HepG2 (cell line): ENCODE measurements around the gene ATG16L2. TPM values are rescaled to one million over a fixed set of nuclear protein-coding genes. Genes with fewer than 3 reads are reported as not detected.

Experiments used
- ATAC-seq: fragments of 200-7000 bp; cut with Tn5 transposase; 3 replicates; pipeline ENCODE4 v1.9.1; 2020; ENCODE audit warnings: mild to moderate bottlenecking, moderate library complexity
- BruUV-seq: library from RNA; stranded (reverse); fragments of 400-500 nt; replicated peaks from 2 replicates; lab custom pipeline; 2021; lab: Mats Ljungman, UMichigan
- CTCF ChIA-PET: fragments of 300-600 bp; formaldehyde crosslinking; extraction: SDS; loops from one replicate; lab custom pipeline; 2021; ENCODE audit warnings: low total read pairs, inconsistent platforms, low intra/inter-chr PET ratio; lab: Yijun Ruan, JAX
- POLR2A ChIA-PET: fragments of 350-600 bp; sonication (Branson Sonifier 250); formaldehyde crosslinking; loops from one replicate; lab custom pipeline; 2020; ENCODE audit warnings: antibody characterized with exemption, inconsistent platforms; lab: Yijun Ruan, JAX
- DNase-seq: peaks from one replicate; pipeline ENCODE4 v3.0.0-alpha.2; 2015; ENCODE audit warnings: low spot score
- FAIRE-seq: peaks from 3 replicates; lab custom pipeline; 2011; peaks lifted over from hg19 to GRCh38; lab: Jason Lieb, UNC
- H2AFZ ChIP-seq: one replicate; pipeline ENCODE4 v1.6.1; 2011; ENCODE audit warnings: low read length, inconsistent platforms
- H3K27ac ChIP-seq: fragments of 300-600 bp; 3 replicates; pipeline ENCODE4 v1.8.0; 2011; ENCODE audit warnings: mixed run types, mild to moderate bottlenecking, mixed read lengths, low read length, inconsistent platforms; ENCODE audit not compliant: insufficient read depth; ENCODE audit errors: extremely low read length
- H3K27me3 ChIP-seq, 2 experiments: fragments of 200-600 bp in 1 of 2; 2 replicates in 1 of 2; 3 replicates in 1 of 2; pipeline versions ENCODE4 v1.6.0 to v1.8.0; 2011; ENCODE audit warnings: low read length in 2 of 2, mild to moderate bottlenecking in 2 of 2, moderate library complexity in 2 of 2, inconsistent platforms in 1 of 2; ENCODE audit not compliant: insufficient read depth in 2 of 2, control insufficient read depth in 1 of 2
- H3K36me3 ChIP-seq, 2 experiments: fragments of 200-600 bp in 1 of 2; replicated peaks in 1 of 2; 2 replicates in 1 of 2; 3 replicates in 1 of 2; pipeline versions ENCODE4 v1.5.1 to v1.8.0; 2011; ENCODE audit warnings: low read length in 2 of 2, inconsistent platforms in 1 of 2; ENCODE audit not compliant: insufficient read depth in 2 of 2, control insufficient read depth in 1 of 2
- H3K4me1 ChIP-seq: 2 replicates; pipeline ENCODE4 v1.5.1; 2012; ENCODE audit warnings: low read length, inconsistent platforms; ENCODE audit not compliant: insufficient read depth
- H3K4me2 ChIP-seq: 2 replicates; pipeline ENCODE4 v1.6.0; 2011; ENCODE audit warnings: low read depth, low read length, inconsistent platforms
- H3K4me3 ChIP-seq, 3 experiments: fragments of 200-600 bp in 1 of 3; sonication (generic), shearing (Covaris generic) in 1 of 3; replicated peaks in 1 of 3; 2 replicates each; pipeline ENCODE4 v1.5.1; 2011 to 2016; ENCODE audit warnings: low read length in 3 of 3, inconsistent platforms in 2 of 3, low read depth in 2 of 3, mild to moderate bottlenecking in 2 of 3, control low read depth in 1 of 3, mixed read lengths in 1 of 3; ENCODE audit not compliant: insufficient read depth in 1 of 3
- H3K79me2 ChIP-seq: one replicate; pipeline ENCODE4 v1.6.1; 2011; ENCODE audit warnings: low read length, inconsistent platforms; ENCODE audit not compliant: insufficient read depth
- H3K9ac ChIP-seq: 2 replicates; pipeline ENCODE4 v1.6.0; 2011; ENCODE audit warnings: mild to moderate bottlenecking, low read depth, low read length, inconsistent platforms; ENCODE audit not compliant: insufficient read depth
- H3K9me3 ChIP-seq: 2 replicates; pipeline ENCODE4 v1.5.1; 2012; ENCODE audit warnings: mild to moderate bottlenecking, low read length
- H4K20me1 ChIP-seq: 2 replicates; pipeline ENCODE4 v1.6.0; 2011; ENCODE audit warnings: inconsistent platforms, mild to moderate bottlenecking, low read length, moderate library complexity; ENCODE audit not compliant: insufficient read depth
- CHCHD3 ChIP-seq: sonication (generic); formaldehyde crosslinking; IDR thresholded peaks from 2 replicates; pipeline ENCODE4 v1.8.0; 2022; ENCODE audit warnings: mild to moderate bottlenecking, missing genetic modification reagents, moderate library complexity
- JARID2 ChIP-seq: sonication (generic); formaldehyde crosslinking; IDR thresholded peaks from 2 replicates; pipeline ENCODE4 v1.8.1; 2023; ENCODE audit warnings: missing genetic modification reagents, inconsistent platforms; ENCODE audit not compliant: insufficient replicate concordance
- KDM5A ChIP-seq: fragments of 200-600 bp; sonication (generic); IDR thresholded peaks from 2 replicates; pipeline ENCODE4 v1.7.0; 2018; ENCODE audit warnings: antibody characterized with exemption, mild to moderate bottlenecking, low read length, borderline replicate concordance
- ZMYM2 ChIP-seq: sonication (generic); formaldehyde crosslinking; IDR thresholded peaks from 2 replicates; pipeline ENCODE4 v1.8.0; 2022; ENCODE audit warnings: mild to moderate bottlenecking, missing genetic modification reagents
- ZNF256 ChIP-seq: sonication (generic); formaldehyde crosslinking; conservative IDR thresholded peaks from 2 replicates; pipeline ENCODE4 v1.4.0; 2020; ENCODE audit warnings: missing genetic modification reagents
- ZNF33B ChIP-seq: sonication (generic); formaldehyde crosslinking; IDR thresholded peaks from 2 replicates; pipeline ENCODE4 v1.5.1; 2020; ENCODE audit warnings: mild to moderate bottlenecking, missing genetic modification reagents
- ZNF552 ChIP-seq: sonication (generic); formaldehyde crosslinking; IDR thresholded peaks from 2 replicates; pipeline ENCODE4 v1.9.0; 2022; ENCODE audit warnings: missing genetic modification reagents, mild to moderate bottlenecking, borderline replicate concordance
- ZNF678 ChIP-seq: sonication (generic); formaldehyde crosslinking; IDR thresholded peaks from 2 replicates; pipeline ENCODE4 v1.4.0; 2020; ENCODE audit warnings: mild to moderate bottlenecking, missing genetic modification reagents
- WGBS: methylation state at CpG from one replicate; pipeline ENCODE4 v1.1.6; 2017; ENCODE audit warnings: low lambda C conversion rate; 5-methylcytosine and 5-hydroxymethylcytosine counted together
- in situ Hi-C: cut with HindIII; loops from 2 replicates; pipeline ENCODE4 v1.10.0; 2017; ENCODE audit warnings: low pct_unique_long_range_greater_than_20kb; ENCODE audit not compliant: extremely low pct_ligation_motif_present
- intact Hi-C: fragments of 100-400 bp; cut with micrococcal nuclease; formaldehyde crosslinking; loops from one replicate; pipeline ENCODE4 v1.10.0; 2022; ENCODE audit not compliant: unreplicated experiment
- polyA plus RNA-seq, 8 experiments: library from polyadenylated mRNA; depleted of rRNA in 3 of 8; stranded (reverse) in 7 of 8; unstranded in 1 of 8; fragments of >200 nt; fragmentation: Illumina TruSeq in 4 of 8; extraction: Trizol in 4 of 8; gene quantifications; 2 replicates each; pipeline versions ENCODE4 v1.2.1 to v1.2.3, GENCODE V29; 2011 to 2016; ENCODE audit warnings: low read depth in 4 of 8, missing spikeins in 1 of 8, mixed read lengths in 1 of 8; ENCODE audit not compliant: insufficient read depth in 1 of 8
- total RNA-seq, 5 experiments: library from RNA; depleted of rRNA; stranded (reverse); fragments of >200 nt; fragmentation: Illumina TruSeq; extraction: Trizol; gene quantifications; 2 replicates each; pipeline ENCODE4 v1.2.3, GENCODE V29; 2016; ENCODE audit warnings: low read depth in 1 of 5
- TF ChIP-seq, protein P1 (sequence below): sonication (generic); formaldehyde crosslinking; IDR thresholded peaks from 2 replicates; pipeline ENCODE4 v1.4.0; 2020; ENCODE audit warnings: missing genetic modification reagents

The ATG16L2 gene
- total and polyA plus RNA-seq, 2 of the 13 experiments (the other 11 are each of a cell fraction or from before 2014, with no cell fraction given): 6.2 to 14.8 TPM

GRCh38 chr11:72860010-72860409, 45.8 kb downstream of the ATG16L2 start (continued):
- no peak for TF ChIP-seq ZNF256 (CRISPR knock-in tag)

DNA sequence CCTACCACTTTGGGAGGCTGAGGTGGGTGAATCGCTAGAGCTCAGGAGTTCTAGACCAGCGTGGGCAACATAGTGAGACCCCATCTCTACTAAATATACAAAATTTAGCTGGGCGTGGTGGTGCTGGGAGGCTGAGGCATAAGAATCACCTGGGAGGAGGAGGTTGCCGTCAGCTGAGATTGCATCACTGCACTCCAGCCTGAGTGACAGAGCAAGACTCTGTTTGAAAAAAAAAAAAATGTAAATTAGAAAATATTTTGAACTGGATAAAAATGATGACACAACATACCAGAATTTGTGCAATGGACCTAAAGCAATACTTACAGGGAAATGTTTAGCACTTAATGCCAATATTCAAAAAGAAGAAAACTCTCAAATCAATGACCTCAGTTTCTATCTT, 46.4 kb downstream of the ATG16L2 start:
- no peak overlapping the region for H3K27ac ChIP-seq
- ATAC-seq (no peak), FAIRE-seq (no peak), DNase-seq (no peak)
- POLR2A ChIA-PET: no interaction called here
- in situ Hi-C loops (no loop called here), intact Hi-C loops (no loop called here)
- no peaks in the 10 kb centered on the region for H3K27me3 ChIP-seq
- no peaks in the 10 kb centered on the region for H3K79me2 ChIP-seq
- 100% methylated on average over 4 of the region's 4 CpGs for WGBS
- H3K9ac ChIP-seq: no peak overlapping the region
- TF ChIP-seq CHCHD3 (CRISPR knock-in tag) (no peak), ZNF33B (CRISPR knock-in tag) (no peak), ZNF678 (CRISPR knock-in tag) (no peak), ZMYM2 (CRISPR knock-in tag) (no peak), KDM5A (no peak), JARID2 (CRISPR knock-in tag) (no peak), ZNF552 (no peak)
- TF ChIP-seq, protein P1, sequence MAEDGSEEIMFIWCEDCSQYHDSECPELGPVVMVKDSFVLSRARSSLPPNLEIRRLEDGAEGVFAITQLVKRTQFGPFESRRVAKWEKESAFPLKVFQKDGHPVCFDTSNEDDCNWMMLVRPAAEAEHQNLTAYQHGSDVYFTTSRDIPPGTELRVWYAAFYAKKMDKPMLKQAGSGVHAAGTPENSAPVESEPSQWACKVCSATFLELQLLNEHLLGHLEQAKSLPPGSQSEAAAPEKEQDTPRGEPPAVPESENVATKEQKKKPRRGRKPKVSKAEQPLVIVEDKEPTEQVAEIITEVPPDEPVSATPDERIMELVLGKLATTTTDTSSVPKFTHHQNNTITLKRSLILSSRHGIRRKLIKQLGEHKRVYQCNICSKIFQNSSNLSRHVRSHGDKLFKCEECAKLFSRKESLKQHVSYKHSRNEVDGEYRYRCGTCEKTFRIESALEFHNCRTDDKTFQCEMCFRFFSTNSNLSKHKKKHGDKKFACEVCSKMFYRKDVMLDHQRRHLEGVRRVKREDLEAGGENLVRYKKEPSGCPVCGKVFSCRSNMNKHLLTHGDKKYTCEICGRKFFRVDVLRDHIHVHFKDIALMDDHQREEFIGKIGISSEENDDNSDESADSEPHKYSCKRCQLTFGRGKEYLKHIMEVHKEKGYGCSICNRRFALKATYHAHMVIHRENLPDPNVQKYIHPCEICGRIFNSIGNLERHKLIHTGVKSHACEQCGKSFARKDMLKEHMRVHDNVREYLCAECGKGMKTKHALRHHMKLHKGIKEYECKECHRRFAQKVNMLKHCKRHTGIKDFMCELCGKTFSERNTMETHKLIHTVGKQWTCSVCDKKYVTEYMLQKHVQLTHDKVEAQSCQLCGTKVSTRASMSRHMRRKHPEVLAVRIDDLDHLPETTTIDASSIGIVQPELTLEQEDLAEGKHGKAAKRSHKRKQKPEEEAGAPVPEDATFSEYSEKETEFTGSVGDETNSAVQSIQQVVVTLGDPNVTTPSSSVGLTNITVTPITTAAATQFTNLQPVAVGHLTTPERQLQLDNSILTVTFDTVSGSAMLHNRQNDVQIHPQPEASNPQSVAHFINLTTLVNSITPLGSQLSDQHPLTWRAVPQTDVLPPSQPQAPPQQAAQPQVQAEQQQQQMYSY (CRISPR knock-in tag): no peak
- no peak overlapping the region for H3K4me3 ChIP-seq
- H3K9me3 ChIP-seq: no peaks in the 10 kb centered on the region
- no peaks in the 10 kb centered on the region; the same call in 1 of the 2 replicates for H4K20me1 ChIP-seq
- H3K4me1 ChIP-seq: no peaks in the 10 kb centered on the region
- CTCF ChIA-PET: no interaction called here
- H3K4me2 ChIP-seq: no peak overlapping the region
- no TSS peak for BruUV-seq
- peaks cover 11 to 34% of the 10 kb centered on the region in 2 experiments for H3K36me3 ChIP-seq
- H2AFZ ChIP-seq: no peak overlapping the region
